Trophoblast cell (in vitro differentiated cells and primary cell): ENCODE measurements around the gene TMEM132D.

ENCODE experiments used
- DNase-seq, 2 donors: peaks; one replicate each; pipeline ENCODE4 v3.0.0-alpha.2; 2016
- H2AFZ ChIP-seq: 2 replicates; pipeline ENCODE4 v1.6.1; 2013; ENCODE audit warnings: low read length, moderate library complexity, mild to moderate bottlenecking; ENCODE audit not compliant: insufficient read depth, poor library complexity
- H2AK5ac ChIP-seq: 2 replicates; pipeline ENCODE4 v1.6.1; 2013; ENCODE audit warnings: mild to moderate bottlenecking, low read length
- H2BK120ac ChIP-seq: 2 replicates; pipeline ENCODE4 v1.6.1; 2013; ENCODE audit warnings: low read length, mild to moderate bottlenecking, moderate library complexity; ENCODE audit not compliant: insufficient read depth, poor library complexity
- H2BK12ac ChIP-seq: 2 replicates; pipeline ENCODE4 v1.6.1; 2013; ENCODE audit warnings: mild to moderate bottlenecking, low read length, moderate library complexity
- H2BK5ac ChIP-seq: 2 replicates; pipeline ENCODE4 v1.6.1; 2013; ENCODE audit warnings: low read length, low read depth, moderate library complexity, mild to moderate bottlenecking; ENCODE audit not compliant: poor library complexity
- H3K14ac ChIP-seq: 2 replicates; pipeline ENCODE4 v1.6.1; 2013; ENCODE audit warnings: mild to moderate bottlenecking, low read length
- H3K18ac ChIP-seq: 2 replicates; pipeline ENCODE4 v1.6.1; 2013; ENCODE audit warnings: mild to moderate bottlenecking, low read length
- H3K23ac ChIP-seq: 2 replicates; pipeline ENCODE4 v1.6.1; 2013; ENCODE audit warnings: low read length
- H3K27ac ChIP-seq: 2 replicates; pipeline ENCODE4 v1.5.1; 2013; ENCODE audit warnings: low read depth, mild to moderate bottlenecking, inconsistent platforms, low read length, moderate library complexity
- H3K27me3 ChIP-seq: 2 replicates; pipeline ENCODE4 v1.6.1; 2013; ENCODE audit warnings: inconsistent platforms, mild to moderate bottlenecking, low read length, moderate library complexity; ENCODE audit not compliant: insufficient read depth
- H3K36me3 ChIP-seq, 2 experiments: 1 replicate in 1 of 2; 2 replicates in 1 of 2; pipeline ENCODE4 v1.6.1; 2013; ENCODE audit warnings: low read length in 2 of 2, mild to moderate bottlenecking in 2 of 2, moderate library complexity in 1 of 2; ENCODE audit not compliant: insufficient read depth in 2 of 2, control insufficient read depth in 1 of 2
- H3K4ac ChIP-seq: 2 replicates; pipeline ENCODE4 v1.6.1; 2013; ENCODE audit warnings: low read depth, mild to moderate bottlenecking, low read length, moderate library complexity
- H3K4me1 ChIP-seq, 2 experiments: 1 replicate in 1 of 2; 2 replicates in 1 of 2; pipeline ENCODE4 v1.6.1; 2013; ENCODE audit warnings: low read length in 2 of 2, mild to moderate bottlenecking in 2 of 2, moderate library complexity in 1 of 2; ENCODE audit not compliant: insufficient read depth in 2 of 2, control insufficient read depth in 1 of 2
- H3K4me2 ChIP-seq: 2 replicates; pipeline ENCODE4 v1.6.1; 2013; ENCODE audit warnings: inconsistent platforms, mild to moderate bottlenecking, low read length, moderate library complexity
- H3K4me3 ChIP-seq: 2 replicates; pipeline ENCODE4 v1.5.1; 2013; ENCODE audit warnings: mild to moderate bottlenecking, low read depth, low read length, inconsistent platforms
- H3K79me1 ChIP-seq: one replicate; pipeline ENCODE4 v1.6.1; 2013; ENCODE audit warnings: low read length
- H3K79me2 ChIP-seq: 2 replicates; pipeline ENCODE4 v1.6.1; 2013; ENCODE audit warnings: low read length, mild to moderate bottlenecking; ENCODE audit not compliant: control insufficient read depth, insufficient read depth, poor library complexity
- H3K9ac ChIP-seq: 2 replicates; pipeline ENCODE4 v1.6.1; 2013; ENCODE audit warnings: mild to moderate bottlenecking, low read length
- H3K9me3 ChIP-seq: 2 replicates; pipeline ENCODE4 v1.6.1; 2013; ENCODE audit warnings: low read depth, mild to moderate bottlenecking, control low read depth, inconsistent platforms, low read length; ENCODE audit not compliant: insufficient read depth
- H4K12ac ChIP-seq: 2 replicates; pipeline ENCODE4 v1.6.1; 2013; ENCODE audit warnings: low read depth, mild to moderate bottlenecking, low read length, moderate library complexity
- H4K8ac ChIP-seq: 2 replicates; pipeline ENCODE4 v1.6.1; 2013; ENCODE audit warnings: low read depth, mild to moderate bottlenecking, low read length, moderate library complexity
- H4K91ac ChIP-seq: one replicate; pipeline ENCODE4 v1.6.1; 2013; ENCODE audit warnings: low read depth, mild to moderate bottlenecking, low read length, moderate library complexity
- WGBS: extraction: QIAGEN DNeasy Blood & Tissue Kit; methylation state at CpG from one replicate; pipeline ENCODE4 v1.1.7; 2013; ENCODE audit warnings: missing lambda C conversion rate; ENCODE audit not compliant: insufficient read length, insufficient coverage; ENCODE audit errors: extremely low coverage; 5-methylcytosine and 5-hydroxymethylcytosine counted together

The TMEM132D gene

GRCh38 chr12:129371268-129371667 is 532.6 kb downstream of the TMEM132D start:
- Histone ChIP-seq H2AK5ac (no peak overlapping the region), H3K23ac (no peak overlapping the region), H4K91ac (no peak overlapping the region), H3K27me3 (no peaks in the 10 kb centered on the region), H3K14ac (no peak overlapping the region), H3K79me2 (no peaks in the 10 kb centered on the region), H4K12ac (no peak overlapping the region), H3K4me2 (no peak overlapping the region), H3K79me1 (no peaks in the 10 kb centered on the region), H3K36me3 (no peaks in the 10 kb centered on the region), H3K27ac (no peak overlapping the region), H2AFZ (no peak overlapping the region), H3K18ac (no peak overlapping the region), H2BK12ac (no peak overlapping the region), H3K4ac (no peak overlapping the region), H3K9ac (no peak overlapping the region), H2BK5ac (no peak overlapping the region), H2BK120ac (no peak overlapping the region), H3K4me1 (no peaks in the 10 kb centered on the region), H4K8ac (no peak overlapping the region), H3K9me3 (peaks cover 2% of the 10 kb centered on the region), H3K4me3 (no peak overlapping the region)
- 100% methylated on average over 1 of the region's 4 CpGs for WGBS
- no peak for DNase-seq

- Histone ChIP-seq H2AK5ac (no peak overlapping the region), H2BK5ac (no peak overlapping the region), H4K91ac (no peak overlapping the region), H3K9ac (no peak overlapping the region), H2AFZ (no peak overlapping the region), H3K4me3 (no peak overlapping the region), H3K4me1 (no peaks in the 10 kb centered on the region), H3K18ac (no peak overlapping the region), H3K23ac (no peak overlapping the region), H3K27me3 (no peaks in the 10 kb centered on the region), H3K9me3 (peaks cover 2% of the 10 kb centered on the region), H2BK12ac (no peak overlapping the region), H3K4ac (no peak overlapping the region), H3K79me1 (no peaks in the 10 kb centered on the region), H3K79me2 (no peaks in the 10 kb centered on the region), H3K14ac (no peak overlapping the region), H3K36me3 (no peaks in the 10 kb centered on the region), H3K4me2 (no peak overlapping the region), H4K12ac (no peak overlapping the region), H4K8ac (no peak overlapping the region), H3K27ac (no peak overlapping the region), H2BK120ac (no peak overlapping the region)
- WGBS = no CpG with 5 or more reads among the region's 9 CpGs
- no peak for DNase-seq
These were observed 537.2 kb downstream of the TMEM132D start for GRCh38 chr12:129366656-129367055.

- Histone ChIP-seq H2BK12ac (no peak overlapping the region), H3K23ac (no peak overlapping the region), H4K12ac (no peak overlapping the region), H2BK5ac (no peak overlapping the region), H3K27me3 (no peaks in the 10 kb centered on the region), H3K27ac (no peak overlapping the region), H3K9ac (no peak overlapping the region), H2AK5ac (no peak overlapping the region), H3K4me2 (no peak overlapping the region), H3K4me3 (no peak overlapping the region), H3K4ac (no peak overlapping the region), H3K18ac (no peak overlapping the region), H4K91ac (no peak overlapping the region), H3K79me1 (no peaks in the 10 kb centered on the region), H4K8ac (no peak overlapping the region), H2BK120ac (no peak overlapping the region), H2AFZ (no peak overlapping the region), H3K9me3 (peaks cover 2% of the 10 kb centered on the region), H3K4me1 (no peaks in the 10 kb centered on the region), H3K14ac (no peak overlapping the region), H3K36me3 (no peaks in the 10 kb centered on the region), H3K79me2 (no peaks in the 10 kb centered on the region)
- no CpG with 5 or more reads among the region's 8 CpGs for WGBS
- DNase-seq = no peak
These were observed 540.8 kb downstream of the TMEM132D start for GRCh38 chr12:129363041-129363440.

GRCh38 chr12:129357233-129357632 is 546.6 kb downstream of the TMEM132D start:
- DNase-seq = no peak
- H3K79me2 ChIP-seq = no peaks in the 10 kb centered on the region
- no peak overlapping the region for H3K27ac ChIP-seq
- no peak overlapping the region for H3K9ac ChIP-seq
- no peak overlapping the region for H2BK5ac ChIP-seq
- no peak overlapping the region for H2BK120ac ChIP-seq
- no peak overlapping the region for H3K4ac ChIP-seq
- no peak overlapping the region for H4K91ac ChIP-seq
- no peaks in the 10 kb centered on the region for H3K79me1 ChIP-seq
- no peak overlapping the region for H3K4me3 ChIP-seq
- no peak overlapping the region for H2AK5ac ChIP-seq
- H3K4me1 ChIP-seq = no peaks in the 10 kb centered on the region
- WGBS = 80% methylated on average over 2 of the region's 6 CpGs
- H3K14ac ChIP-seq = no peak overlapping the region
- H3K9me3 ChIP-seq = no peaks in the 10 kb centered on the region
- H3K4me2 ChIP-seq = no peak overlapping the region
- no peak overlapping the region for H3K18ac ChIP-seq
- H4K12ac ChIP-seq = no peak overlapping the region
- H3K36me3 ChIP-seq = no peaks in the 10 kb centered on the region
- no peaks in the 10 kb centered on the region for H3K27me3 ChIP-seq
- H2BK12ac ChIP-seq = no peak overlapping the region
- H2AFZ ChIP-seq = no peak overlapping the region
- H4K8ac ChIP-seq = no peak overlapping the region
- H3K23ac ChIP-seq = no peak overlapping the region
